Kidney epithelial cell (primary cell): Measurements from ENCODE around the gene SPDYA. TPM values are rescaled to one million over a fixed set of nuclear protein-coding genes. Genes with fewer than 3 reads are reported as not detected.

Experiments
- DNase-seq: peaks from one replicate; pipeline ENCODE4 v3.0.0-alpha.2; 2010; ENCODE audit warnings: low read depth
- H3K27me3 ChIP-seq: 2 replicates; pipeline ENCODE4 v1.6.0; 2011; ENCODE audit warnings: low read length; ENCODE audit not compliant: control insufficient read depth, insufficient read depth
- H3K36me3 ChIP-seq: 2 replicates; pipeline ENCODE4 v1.5.1; 2011; ENCODE audit warnings: low read length; ENCODE audit not compliant: control insufficient read depth, insufficient read depth
- H3K4me3 ChIP-seq: 2 replicates; pipeline ENCODE4 v1.5.1; 2011; ENCODE audit warnings: low read depth, mild to moderate bottlenecking, control low read depth, low read length
- CTCF ChIP-seq: IDR thresholded peaks from 2 replicates; pipeline ENCODE4 v1.5.1; 2011; ENCODE audit warnings: mild to moderate bottlenecking, moderate library complexity, low read length, control low read depth, inconsistent platforms; ENCODE audit not compliant: insufficient read depth, poor library complexity, severe bottlenecking
- total RNA-seq: library from RNA; depleted of rRNA; stranded (reverse); fragments of >200 nt; gene quantifications from 2 replicates; pipeline ENCODE4 v1.2.3, GENCODE V29; 2015

Gene SPDYA
- total RNA-seq, 1 donor from 2014 or later = not detected

- Histone ChIP-seq H3K27me3 (no peaks in the 10 kb centered on the region), H3K4me3 (no peak overlapping the region), H3K36me3 (no peaks in the 10 kb centered on the region)
- no peak for DNase-seq
- no peak for TF ChIP-seq CTCF
Observed at GRCh38 chr2:28898048-28898447, 87.4 kb downstream of the SPDYA start.

Other genes starting within 250 kb of the SPDYA start
- 181 and 203 TPM in 2 replicates for gene PPP1CB, start 59.0 kb upstream of the SPDYA start, total RNA-seq
- 9.9 and 11.3 TPM in 2 replicates for gene TRMT61B, start 59.5 kb downstream of the SPDYA start, total RNA-seq
- gene WDR43, start 83.8 kb downstream of the SPDYA start, total RNA-seq = 66.0 and 70.3 TPM in 2 replicates
- gene TOGARAM2, start 170.5 kb downstream of the SPDYA start, total RNA-seq = not detected in 2 replicates